ENCODE results near the gene TIMP2. TPM values are rescaled to one million over a fixed set of nuclear protein-coding genes. Genes with fewer than 3 reads are reported as not detected.

TIMP2 gene
- total and polyA plus RNA-seq, 2 experiments from 2014 or later, result 10.6 to 22.5 TPM

GRCh38 chr17:78803186-78803845 lies 121.9 kb downstream of the TIMP2 start (continued):
- TF ChIP-seq CREB1 (CRISPR knock-in tag; IDR thresholded peaks at IDR 0.05; ENCODE audit: low read depth) (no peak), STAT1 (IDR thresholded peaks at IDR 0.05; ENCODE audit: unreplicated experiment) (no peak)

Other genes starting within 250 kb of the TIMP2 start
- 14.5 and 21.2 TPM in 2 replicates for gene CYTH1, start 143.1 kb downstream of the TIMP2 start, total RNA-seq (2014; rRNA removed; shearing (Covaris generic))
- gene CYTH1, start 143.1 kb downstream of the TIMP2 start, polyA plus RNA-seq (2016; fragmentation: Nextera tagmentation; extraction: Ambion mirVana), result 12.2 and 13.8 TPM in 2 replicates
- 55.5 and 58.7 TPM in 2 replicates for gene USP36, start 84.6 kb downstream of the TIMP2 start, total RNA-seq (2014; rRNA removed; shearing (Covaris generic))
- gene USP36, start 84.6 kb downstream of the TIMP2 start, polyA plus RNA-seq (2016; fragmentation: Nextera tagmentation; extraction: Ambion mirVana), result 36.2 and 38.1 TPM in 2 replicates
- gene CEP295NL, start 22.2 kb downstream of the TIMP2 start, total RNA-seq (2014; rRNA removed; shearing (Covaris generic)), result 0.62 and 0.69 TPM in 2 replicates
- gene CEP295NL, start 22.2 kb downstream of the TIMP2 start, polyA plus RNA-seq (2016; fragmentation: Nextera tagmentation; extraction: Ambion mirVana), result 0.31 TPM in 1 of 2 replicates, not detected in the other
- gene LGALS3BP, start 54.5 kb upstream of the TIMP2 start, total RNA-seq (2014; rRNA removed; shearing (Covaris generic)), result 36.5 and 45.7 TPM in 2 replicates
- gene LGALS3BP, start 54.5 kb upstream of the TIMP2 start, polyA plus RNA-seq (2016; fragmentation: Nextera tagmentation; extraction: Ambion mirVana), result 15.1 and 15.5 TPM in 2 replicates
- 22.4 and 38.8 TPM in 2 replicates for gene CANT1, start 84.4 kb upstream of the TIMP2 start, total RNA-seq (2014; rRNA removed; shearing (Covaris generic))
- 5.9 and 8.0 TPM in 2 replicates for gene CANT1, start 84.4 kb upstream of the TIMP2 start, polyA plus RNA-seq (2016; fragmentation: Nextera tagmentation; extraction: Ambion mirVana)
- gene C1QTNF1, start 98.8 kb upstream of the TIMP2 start, total RNA-seq (2014; rRNA removed; shearing (Covaris generic)), result 1.9 and 5.2 TPM in 2 replicates
- 1.1 and 1.5 TPM in 2 replicates for gene C1QTNF1, start 98.8 kb upstream of the TIMP2 start, polyA plus RNA-seq (2016; fragmentation: Nextera tagmentation; extraction: Ambion mirVana)
- gene ENGASE, start 149.4 kb upstream of the TIMP2 start, total RNA-seq (2014; rRNA removed; shearing (Covaris generic)), result 23.9 and 27.1 TPM in 2 replicates
- 8.8 and 9.0 TPM in 2 replicates for gene ENGASE, start 149.4 kb upstream of the TIMP2 start, polyA plus RNA-seq (2016; fragmentation: Nextera tagmentation; extraction: Ambion mirVana)

Measured in GM23338 (cell line).